Right lung (tissue), 5 donors: ENCODE results near the gene DLL1. TPM values are rescaled to one million over a fixed set of nuclear protein-coding genes. Genes with fewer than 3 reads are reported as not detected.

Experiments used
- DNase-seq, 2 donors: peaks; one replicate each; pipeline ENCODE4 v3.0.0-alpha.2; 2013
- polyA plus RNA-seq, 5 donors: library from polyadenylated mRNA; unstranded; fragments of 120-200 nt; gene quantifications; one replicate each; pipeline versions ENCODE4 v1.2.1 to v1.2.3, GENCODE V29; 2013; ENCODE audit warnings: inconsistent platforms in 1 of 5, low replicate concordance in 1 of 5; ENCODE audit not compliant: insufficient read length in 5 of 5, insufficient read depth in 1 of 5

Gene DLL1
- polyA plus RNA-seq, 5 donors: 7.0 to 13.7 (median 9.5) TPM

DNA sequence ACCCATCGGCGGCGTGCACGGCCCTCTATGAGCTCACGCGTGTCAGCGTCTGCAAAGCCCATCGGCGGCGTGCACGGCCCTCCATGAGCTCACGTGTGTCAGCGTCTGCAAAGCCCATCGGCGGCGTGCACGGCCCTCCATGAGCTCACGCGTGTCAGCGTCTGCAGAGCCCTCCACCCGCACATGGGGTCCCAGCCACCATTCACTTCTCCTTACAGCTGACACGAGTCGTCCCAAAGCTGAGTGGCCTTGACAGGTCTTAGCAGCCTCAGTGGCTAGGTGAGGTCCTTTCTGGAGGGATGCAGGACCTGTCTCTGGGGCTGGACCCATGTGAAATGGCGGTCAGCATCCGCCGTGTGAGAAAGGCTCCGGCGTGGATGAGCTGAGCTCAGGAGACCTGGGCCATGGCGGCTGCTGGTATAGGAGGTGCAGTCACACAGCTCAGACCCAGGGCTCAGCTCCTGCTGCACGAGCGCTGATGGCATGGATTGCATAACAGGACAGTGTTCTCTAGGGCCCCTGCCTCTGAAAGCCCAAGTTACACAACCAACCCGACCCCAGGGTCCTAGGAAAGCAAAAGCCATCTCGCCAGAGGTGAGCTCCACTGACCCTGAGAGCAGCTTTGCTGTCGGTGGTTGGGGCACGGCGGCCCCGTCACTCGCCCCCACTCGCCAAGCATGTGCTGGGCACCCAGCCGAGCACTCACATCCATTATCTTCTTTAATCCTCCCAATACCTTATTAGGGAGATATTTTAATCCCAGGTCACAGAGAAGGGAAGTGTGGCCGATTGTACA, 38.9 kb downstream of the DLL1 start:
- no peak for DNase-seq

DNA sequence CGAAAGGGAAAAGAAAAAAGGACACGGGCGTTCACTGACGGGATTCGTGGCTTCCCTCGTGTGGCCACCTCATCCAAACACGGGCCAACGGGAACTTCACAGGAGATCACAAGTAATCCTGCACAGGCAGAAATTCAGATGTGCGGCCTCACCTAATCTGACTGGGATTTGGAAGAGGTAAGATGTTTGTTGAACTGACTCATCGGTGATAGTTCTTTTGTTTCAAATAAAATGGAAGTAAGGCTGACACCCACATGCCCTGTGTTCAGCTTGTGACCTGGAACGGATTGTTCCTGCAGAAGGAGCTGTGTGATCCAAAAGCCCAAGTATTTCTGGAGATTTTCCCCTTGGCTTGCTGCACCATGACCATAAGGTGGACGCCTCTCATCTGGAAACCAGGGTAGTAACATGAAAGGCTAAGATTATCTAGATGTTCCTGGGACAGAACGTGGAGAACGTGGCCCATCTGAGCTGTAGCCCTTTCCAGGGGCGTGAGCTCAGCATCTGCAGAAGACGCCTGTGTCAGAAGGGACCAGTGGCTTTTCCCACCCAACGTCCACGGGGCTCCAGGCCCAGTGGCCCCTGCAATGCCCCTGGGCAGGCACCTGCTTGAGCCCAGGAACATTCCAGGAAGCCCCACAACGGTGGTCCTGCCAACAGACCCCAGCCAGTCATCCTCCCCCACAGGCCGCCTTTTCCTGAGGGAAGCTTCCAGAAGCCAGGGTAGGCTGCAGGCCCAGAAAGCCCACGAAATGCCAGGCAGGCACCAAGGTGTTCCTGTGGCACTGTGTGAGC, 39.7 kb downstream of the DLL1 start:
- no peak for DNase-seq

DNA sequence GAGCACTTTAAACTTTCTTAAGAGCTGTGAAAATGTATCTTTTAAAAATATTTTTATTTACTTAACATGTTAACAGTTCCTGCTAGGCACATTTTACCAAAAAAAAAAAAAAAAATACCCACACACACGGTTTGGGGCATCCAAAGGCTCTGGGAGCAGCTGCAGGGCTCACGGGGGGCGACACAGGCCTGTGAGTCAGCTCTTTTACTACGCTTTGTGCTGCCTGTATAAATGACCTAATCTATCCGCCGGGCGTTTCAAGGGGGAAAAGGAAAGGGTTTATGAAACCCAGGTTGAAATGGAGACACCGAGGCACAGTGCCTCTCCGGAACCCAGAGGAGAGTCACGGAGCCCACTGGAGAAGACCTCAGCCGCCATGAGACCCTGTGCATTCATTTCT, 40.4 kb downstream of the DLL1 start:
- DNase-seq: no peak

DNA sequence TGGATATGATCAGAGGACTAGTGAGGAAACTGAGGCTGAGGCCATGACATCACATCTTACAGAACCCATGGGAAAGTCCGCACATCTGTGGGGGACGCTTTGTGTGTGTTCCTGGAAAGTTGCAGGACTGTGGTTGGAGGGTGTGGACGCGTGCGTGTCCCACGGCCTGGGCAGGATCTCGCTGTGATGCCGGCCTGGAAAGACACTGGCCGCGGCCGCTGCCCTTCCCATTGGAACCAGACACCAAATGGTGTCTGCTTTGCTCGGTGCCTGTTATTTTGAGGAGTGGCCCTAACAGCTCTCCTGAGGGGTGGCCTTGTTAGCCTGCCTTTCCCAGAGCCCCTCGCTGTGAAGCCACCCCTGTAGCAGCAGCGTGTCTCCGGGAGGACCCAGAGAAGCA, 41.1 kb downstream of the DLL1 start:
- no peak for DNase-seq

DNA sequence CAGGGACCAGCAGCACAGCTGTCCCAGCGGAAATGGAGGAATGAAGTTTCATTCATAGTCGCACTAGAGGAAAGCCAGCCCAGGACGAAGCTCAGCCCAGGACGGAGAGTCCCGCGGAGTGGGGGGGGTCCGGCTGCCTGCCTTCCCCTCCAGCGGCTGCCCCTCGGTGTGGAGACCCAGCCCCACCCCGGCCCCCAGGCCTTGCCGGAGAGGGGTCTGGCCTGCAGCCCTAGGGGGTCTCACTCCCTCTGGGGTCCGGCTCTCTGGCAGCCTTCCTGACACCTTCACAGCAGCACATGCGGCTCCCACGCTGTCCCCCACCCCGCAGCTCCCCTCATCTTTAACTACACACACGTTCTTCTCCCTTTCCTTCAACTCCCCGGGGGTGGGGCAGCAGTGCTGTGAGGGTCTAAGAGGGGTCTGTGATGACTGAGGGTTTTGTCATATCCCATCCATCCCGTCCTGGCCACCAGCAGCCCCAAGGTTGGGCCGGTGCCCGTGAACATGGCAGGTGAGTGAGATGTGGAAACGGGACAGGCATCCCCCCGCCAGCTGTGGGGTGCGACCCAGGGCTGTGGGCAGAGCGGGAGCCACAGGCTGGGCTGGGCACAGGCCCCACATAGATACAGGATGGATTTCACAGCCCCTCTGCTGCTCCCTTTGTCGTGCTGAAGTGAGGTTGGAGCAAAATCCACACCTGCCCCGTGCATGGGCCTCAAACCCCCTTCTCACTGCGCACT, 41.8 kb downstream of the DLL1 start:
- no peak for DNase-seq

DNA sequence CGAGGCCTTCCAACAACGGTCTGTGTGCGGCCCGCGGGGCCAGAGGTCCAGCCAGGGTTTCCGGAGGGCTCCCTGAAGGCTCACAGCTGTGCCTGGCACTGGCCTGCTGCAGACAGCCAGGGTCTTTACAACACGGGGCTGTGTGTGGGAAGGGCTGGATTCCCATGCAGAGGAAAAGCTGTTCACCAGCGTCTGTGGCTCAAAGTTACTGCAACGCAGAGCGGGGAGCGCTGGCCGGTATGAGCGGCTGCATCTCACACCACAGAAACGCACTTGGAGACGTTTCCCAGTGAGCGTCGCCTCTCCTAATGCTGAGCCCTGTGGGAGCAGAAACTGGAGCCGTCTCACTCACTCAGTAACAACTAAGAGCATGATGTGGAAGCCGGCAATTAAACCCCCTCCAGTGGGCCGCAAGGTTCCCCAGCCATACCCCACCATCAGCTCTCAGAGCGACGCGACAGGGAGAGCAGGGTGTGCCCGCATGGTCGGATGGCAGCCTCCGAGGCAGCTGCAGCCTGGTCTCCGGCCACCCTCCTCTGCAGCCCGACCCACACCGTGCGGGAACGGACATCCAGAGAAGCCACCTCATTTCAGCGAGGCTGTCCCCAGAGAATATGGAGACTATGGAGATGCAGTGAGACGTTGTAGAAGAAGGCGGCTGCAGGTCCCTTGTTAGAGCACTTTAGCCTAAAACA, 42.6 kb downstream of the DLL1 start:
- DNase-seq: no peak

DNA sequence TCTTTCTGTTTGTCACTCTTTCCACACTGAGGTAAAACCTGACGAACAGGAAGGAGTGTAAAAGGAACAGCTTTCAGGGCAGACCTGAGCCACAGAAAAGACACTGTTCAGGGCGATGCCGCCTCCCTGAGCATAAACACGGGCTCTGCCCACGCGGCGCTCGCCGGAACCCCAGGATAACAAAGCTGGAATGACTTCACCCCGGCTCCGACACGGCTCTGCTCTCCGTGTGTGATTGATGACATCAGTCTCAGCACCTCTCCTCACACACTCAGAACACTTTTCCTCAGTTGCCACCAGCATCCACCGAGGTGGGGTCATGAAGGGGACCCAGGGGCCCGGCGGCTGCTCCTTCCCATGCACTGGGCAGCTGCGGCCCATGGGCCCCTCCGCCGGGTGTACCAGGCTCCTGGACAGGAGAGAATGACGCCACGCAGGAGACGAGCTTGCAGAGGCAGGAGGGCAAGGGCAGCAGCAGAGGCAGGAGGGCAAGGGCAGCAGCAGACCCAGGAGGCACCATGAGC, 43.6 kb downstream of the DLL1 start:
- no peak for DNase-seq

DNA sequence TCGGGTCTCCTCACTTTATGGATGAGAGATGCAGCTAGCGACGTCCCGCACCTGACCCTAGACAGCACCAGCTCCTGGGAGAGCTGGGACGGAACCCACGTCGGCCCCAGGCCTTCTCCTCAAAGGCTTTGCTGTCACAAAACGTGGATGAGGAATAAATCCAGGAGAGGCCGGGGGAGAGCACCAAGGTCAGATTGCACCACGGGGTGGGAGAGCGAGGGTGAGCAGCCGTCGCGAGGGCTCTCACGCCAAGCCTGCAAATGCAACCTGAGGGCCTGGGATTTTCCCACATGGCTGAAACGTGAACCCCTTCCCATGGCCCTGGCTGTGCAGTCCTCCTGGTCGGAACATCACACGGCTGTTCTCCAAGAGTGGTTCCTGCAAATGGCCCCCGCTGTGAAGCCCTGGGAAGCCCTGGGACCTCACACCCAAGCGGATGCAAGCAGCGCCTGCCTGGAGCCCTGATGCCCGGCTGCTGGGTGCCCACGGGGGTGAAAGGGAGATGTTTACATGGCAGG, 45.3 kb downstream of the DLL1 start:
- no peak for DNase-seq

DNA sequence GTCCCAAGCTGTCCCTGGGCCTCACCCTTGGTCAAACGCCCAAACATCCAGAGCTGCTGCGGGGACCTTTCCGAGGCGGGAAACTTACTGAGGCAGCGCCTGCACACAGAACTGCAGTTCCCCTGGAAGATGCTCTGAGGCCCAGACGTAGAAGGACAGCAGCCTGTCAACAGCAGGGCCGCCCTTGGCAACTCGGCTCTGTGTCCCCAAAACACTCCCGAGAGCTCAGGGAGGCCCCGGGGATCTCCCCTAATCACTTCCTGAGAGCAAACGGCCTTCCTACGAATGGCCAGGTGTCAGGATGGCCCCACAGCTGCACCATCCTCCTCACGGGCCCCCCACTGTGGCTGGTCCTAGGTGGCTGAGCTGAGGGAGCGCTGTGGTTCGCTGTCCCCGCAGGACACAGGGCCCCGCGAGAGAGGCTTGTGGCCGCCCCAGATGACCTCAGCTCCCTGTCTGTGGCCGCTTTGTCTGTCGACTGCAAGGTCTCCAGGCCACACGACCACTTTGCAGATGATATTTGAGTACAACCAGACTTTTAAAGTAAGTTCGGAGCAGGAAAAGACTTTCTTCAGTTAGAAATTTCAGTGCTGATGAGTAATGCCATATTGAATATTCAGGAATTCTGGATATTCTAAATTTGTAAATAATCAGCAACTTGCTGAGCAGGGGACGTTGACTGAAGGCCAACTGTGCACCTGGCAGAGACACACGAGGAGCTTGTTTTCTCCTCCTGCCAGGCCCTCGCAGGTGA, 46.0 kb downstream of the DLL1 start:
- DNase-seq: no peak

DNA sequence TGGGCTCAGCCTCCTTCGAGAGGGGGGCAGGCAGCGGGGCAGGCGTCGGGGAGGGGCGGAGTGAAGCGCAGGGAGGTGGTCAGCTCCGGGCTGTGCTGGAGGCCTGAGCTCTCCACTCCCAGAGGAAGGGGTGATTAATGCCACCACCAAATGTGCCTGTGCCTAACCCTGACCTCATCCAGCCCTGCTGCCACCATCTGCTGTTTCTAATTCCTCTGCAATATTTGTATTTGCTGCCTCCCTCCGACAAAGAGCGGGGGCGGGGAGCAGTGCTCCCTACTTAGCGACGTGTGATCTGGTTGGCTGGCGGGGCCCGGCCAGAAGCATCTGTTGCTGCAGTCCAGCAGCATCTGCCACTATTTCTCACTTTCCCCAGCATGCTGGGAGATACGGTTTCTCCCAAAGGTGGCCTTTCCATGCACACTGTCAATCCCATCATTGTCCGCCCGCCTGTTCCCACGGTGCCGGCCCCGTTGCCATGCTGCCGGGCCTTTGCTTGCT, 47.0 kb downstream of the DLL1 start:
- DNase-seq: no peak

DNA sequence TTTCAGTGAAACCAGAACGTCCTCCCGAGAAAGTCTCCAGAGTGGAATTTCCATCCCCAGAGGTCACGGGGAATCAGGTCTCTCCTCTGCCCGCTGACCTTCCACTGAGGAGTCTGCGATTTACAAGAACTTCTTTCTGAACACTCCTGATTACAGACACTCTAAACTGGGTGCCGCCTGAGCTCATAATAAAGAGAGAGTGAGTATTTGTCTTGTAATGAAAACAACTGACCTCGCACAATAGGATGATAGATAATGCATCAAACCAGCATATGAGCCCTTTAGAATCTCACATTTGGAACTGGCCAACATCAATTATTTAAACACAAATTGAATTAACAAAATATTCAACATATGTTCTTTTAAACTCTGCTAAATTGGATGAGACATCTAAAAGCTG, 47.5 kb downstream of the DLL1 start:
- DNase-seq: no peak

DNA sequence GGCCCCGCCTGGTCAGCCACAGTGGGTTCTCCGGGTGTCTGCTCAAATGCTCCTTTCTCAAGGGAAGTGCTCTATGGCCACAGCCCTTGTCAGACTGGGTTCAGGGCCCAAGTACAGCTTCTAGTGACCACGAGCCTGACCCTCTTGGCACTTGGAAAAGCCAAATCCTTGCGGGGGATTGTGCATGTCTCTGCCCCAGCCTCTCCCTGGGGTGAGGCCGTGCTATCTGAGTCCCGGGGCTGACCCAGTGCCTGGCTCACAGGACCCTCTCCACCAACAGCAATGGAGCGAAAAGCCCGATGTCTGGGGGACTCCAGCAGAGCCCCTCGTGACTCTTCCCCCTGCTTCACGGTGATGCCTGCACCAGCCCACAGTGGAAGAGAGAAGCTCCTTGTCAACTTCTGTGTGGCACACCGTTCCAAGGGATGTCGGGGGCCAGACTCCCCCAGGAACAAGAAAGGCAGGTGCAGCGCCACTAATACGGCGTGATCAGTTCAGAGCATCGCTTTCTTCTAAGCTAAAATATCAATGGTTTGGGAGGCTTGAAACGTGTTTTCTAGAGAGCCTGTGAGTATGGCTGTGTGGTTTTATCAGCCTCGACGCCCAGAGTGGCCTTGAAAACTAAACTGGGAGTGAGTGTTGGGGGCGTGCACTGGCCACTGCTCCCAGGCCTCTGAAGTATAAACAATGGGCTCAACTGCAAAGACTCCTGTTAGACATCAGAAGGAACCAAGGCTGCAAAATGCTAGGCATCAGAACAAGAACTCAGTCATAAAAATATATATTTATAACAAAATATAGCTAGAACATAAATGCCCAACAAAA, 51.9 kb downstream of the DLL1 start:
- DNase-seq: no peak

DNA sequence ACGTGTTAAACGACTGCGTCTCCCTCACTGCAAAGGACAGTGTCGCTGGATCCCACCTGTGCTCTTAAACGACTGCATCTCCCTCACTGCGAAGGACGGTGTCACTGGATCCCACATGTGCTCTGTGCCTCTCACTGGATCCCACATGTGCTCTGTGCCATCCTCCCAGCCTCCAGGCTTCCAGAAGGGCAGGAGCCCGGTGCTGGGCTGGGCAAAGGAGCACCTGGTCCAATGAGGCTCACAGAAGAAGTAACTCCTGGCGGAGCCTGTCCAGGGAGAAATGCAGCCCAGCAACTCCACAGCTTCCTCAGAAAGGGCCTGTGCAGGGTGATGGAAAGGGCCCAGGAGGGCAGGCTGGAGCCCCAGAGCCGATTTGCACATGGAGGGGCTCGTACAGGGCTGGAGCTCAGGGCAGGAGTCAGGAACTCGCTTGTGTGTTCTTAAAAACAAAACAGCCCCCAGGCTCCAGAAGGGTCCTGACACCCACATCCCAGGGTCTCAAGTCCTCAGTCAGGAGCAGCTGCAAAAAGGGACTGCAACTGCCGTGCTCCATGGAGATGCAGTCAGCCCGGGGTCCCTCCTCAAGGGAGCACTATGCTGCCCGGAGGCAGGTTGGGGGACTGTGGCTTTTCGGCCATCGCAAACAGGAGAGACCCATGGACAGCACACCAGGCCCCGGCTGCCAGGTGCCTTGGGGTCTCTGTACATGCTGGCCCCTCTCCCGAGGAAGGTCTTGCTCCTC, 52.7 kb downstream of the DLL1 start:
- DNase-seq: no peak

DNA sequence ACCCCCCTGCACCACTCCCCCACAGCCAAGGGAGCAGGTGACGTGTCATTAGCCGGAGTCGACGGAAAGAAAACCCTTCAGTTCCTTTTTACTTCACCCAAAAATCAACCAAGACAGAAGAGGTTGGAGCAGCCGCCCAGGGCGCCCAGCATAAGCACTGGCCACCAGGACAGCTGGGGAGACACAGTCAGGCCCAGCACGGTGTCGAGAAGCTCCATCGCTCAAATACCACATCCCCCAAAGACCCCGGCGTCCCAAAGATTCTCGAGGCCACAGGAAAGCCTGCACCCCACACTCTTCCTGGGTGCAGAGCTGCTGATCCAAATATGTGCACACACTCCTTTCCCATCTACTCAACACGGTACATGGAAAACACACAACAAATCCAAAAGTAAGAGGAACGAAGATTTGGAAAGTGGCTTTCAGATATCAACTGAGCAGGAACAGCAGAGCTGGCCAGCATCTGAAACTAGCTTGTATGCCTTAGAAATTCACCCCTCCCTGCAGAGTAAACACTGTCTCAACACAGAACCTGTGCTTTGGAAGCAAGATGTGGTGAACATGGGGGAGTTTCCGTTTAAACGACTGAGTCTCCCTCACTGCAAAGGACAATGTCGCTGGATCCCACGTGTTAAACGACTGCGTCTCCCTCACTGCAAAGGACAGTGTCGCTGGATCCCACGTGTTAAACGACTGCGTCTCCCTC, 54.6 kb downstream of the DLL1 start:
- DNase-seq: no peak

DNA sequence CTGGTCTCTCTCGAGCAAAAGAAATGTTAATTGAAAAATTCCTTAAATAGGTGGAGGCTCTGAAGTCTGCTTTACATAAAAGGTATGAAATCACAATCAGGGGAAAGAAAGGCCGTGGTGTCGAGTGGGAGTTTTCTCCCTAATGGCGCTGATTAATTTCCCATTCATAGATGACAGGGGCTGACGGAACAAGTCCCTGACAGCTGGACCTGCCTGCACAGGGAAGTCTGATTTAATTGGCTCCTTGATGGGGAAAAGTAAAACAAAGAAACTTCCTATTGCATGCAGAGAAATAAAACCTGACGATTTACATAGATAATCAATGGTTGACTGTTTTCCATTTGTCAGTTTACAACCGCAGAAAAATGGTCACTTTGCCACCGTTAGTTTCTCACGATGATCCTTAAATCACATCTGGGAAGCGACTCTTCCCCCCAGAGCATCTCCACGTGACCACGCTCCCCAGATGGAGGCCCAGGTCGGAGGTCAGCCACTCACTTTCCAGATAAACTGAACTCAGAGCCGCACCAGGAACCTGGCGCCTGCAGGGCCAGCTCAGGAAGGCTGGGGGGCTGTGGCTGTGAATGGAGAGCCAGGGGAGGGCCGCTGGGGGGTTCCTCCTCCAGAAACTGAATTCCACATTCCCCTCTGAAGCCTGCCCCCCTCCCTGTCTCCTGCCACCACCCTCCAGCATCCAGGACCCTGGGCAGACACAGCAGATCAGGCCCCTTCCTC, 55.3 kb downstream of the DLL1 start:
- no peak for DNase-seq

DNA sequence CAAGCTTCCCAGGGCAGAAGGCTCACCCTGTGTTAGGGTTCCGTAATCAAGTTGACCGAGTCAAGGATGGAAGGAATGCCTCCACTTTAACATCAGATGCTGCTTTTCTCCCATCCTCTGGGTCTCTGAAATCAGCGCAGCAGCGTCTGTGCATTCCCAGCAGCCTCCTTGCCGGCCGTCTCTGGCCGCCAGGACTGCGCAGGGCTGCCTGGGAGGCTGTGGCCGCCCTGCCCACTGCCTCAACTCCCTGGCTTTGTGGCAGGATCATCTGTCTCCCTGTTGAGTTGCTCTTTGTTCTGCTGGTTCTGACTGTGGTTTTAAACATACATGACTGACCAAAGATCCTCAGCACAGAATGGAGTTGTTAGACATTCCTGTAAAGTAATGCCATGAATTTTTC, 56.5 kb downstream of the DLL1 start:
- no peak for DNase-seq
